GM10266 (cell line): ENCODE data around the gene PIK3CD.

Experiments
- DNase-seq: peaks from one replicate; pipeline ENCODE4 v3.0.0; 2012; ENCODE audit errors: extremely low spot score
- TF ChIP-seq, protein P1 (sequence below): IDR thresholded peaks from 2 replicates; pipeline ENCODE4 v1.5.1; 2012; ENCODE audit warnings: mild to moderate bottlenecking, low read depth; ENCODE audit not compliant: control insufficient read depth, insufficient read depth; ENCODE audit errors: missing control alignments

PIK3CD gene

DNA sequence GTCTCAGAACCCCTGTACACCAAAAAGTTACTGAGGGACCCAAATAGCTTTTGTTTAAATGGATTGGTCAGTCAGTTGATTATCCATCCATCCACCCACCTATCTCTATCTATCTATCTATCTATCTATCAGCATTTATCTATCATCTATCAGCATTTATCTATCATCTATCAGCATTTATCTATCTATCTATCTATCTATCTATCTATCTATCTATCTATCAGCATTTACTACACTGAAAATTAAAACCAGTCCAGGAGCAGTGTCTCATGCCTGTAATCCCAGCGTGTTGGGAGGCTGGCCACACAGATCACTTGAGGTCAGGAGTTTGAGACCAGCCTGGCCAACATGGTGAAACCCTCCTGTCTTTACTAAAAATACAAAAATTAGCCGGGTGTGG, 125.2 kb downstream of the PIK3CD start:
- TF ChIP-seq, protein P1, sequence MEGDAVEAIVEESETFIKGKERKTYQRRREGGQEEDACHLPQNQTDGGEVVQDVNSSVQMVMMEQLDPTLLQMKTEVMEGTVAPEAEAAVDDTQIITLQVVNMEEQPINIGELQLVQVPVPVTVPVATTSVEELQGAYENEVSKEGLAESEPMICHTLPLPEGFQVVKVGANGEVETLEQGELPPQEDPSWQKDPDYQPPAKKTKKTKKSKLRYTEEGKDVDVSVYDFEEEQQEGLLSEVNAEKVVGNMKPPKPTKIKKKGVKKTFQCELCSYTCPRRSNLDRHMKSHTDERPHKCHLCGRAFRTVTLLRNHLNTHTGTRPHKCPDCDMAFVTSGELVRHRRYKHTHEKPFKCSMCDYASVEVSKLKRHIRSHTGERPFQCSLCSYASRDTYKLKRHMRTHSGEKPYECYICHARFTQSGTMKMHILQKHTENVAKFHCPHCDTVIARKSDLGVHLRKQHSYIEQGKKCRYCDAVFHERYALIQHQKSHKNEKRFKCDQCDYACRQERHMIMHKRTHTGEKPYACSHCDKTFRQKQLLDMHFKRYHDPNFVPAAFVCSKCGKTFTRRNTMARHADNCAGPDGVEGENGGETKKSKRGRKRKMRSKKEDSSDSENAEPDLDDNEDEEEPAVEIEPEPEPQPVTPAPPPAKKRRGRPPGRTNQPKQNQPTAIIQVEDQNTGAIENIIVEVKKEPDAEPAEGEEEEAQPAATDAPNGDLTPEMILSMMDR, result no peak
- DNase-seq, result no peak
